Skeletal muscle satellite cell (primary cell): ENCODE results near the gene CHADL. TPM values are rescaled to one million over a fixed set of nuclear protein-coding genes. Genes with fewer than 3 reads are reported as not detected.
A peak's percentile ranks its signal among the peaks of the same experiment; 100 is the strongest.

Experiments used
- H3K27me3 ChIP-seq: 2 replicates; pipeline ENCODE4 v1.7.0; 2013; ENCODE audit warnings: low read length; ENCODE audit not compliant: control insufficient read depth, insufficient read depth
- H3K36me3 ChIP-seq: 2 replicates; pipeline ENCODE4 v1.7.0; 2013; ENCODE audit warnings: mild to moderate bottlenecking, control low read depth, low read length; ENCODE audit not compliant: insufficient read depth
- H3K4me1 ChIP-seq: 2 replicates; pipeline ENCODE4 v1.7.0; 2013; ENCODE audit warnings: low read length; ENCODE audit not compliant: control insufficient read depth, insufficient read depth
- H3K4me2 ChIP-seq: 2 replicates; pipeline ENCODE4 v1.7.0; 2013; ENCODE audit warnings: mild to moderate bottlenecking, low read length
- H3K4me3 ChIP-seq: 2 replicates; pipeline ENCODE4 v1.7.0; 2013; ENCODE audit warnings: low read length
- H3K9ac ChIP-seq: 2 replicates; pipeline ENCODE4 v1.7.0; 2013; ENCODE audit warnings: mild to moderate bottlenecking, low read depth, low read length, moderate library complexity
- H3K9me3 ChIP-seq: replicated peaks from 2 replicates; pipeline ENCODE4 v1.7.0; 2013; ENCODE audit warnings: mild to moderate bottlenecking, control low read depth, low read length
- total RNA-seq: library from RNA; depleted of rRNA; stranded (reverse); fragments of >200 nt; gene quantifications from 2 replicates; pipeline ENCODE4 v1.2.3, GENCODE V29; 2012; rRNA removed

The CHADL gene, protein sequence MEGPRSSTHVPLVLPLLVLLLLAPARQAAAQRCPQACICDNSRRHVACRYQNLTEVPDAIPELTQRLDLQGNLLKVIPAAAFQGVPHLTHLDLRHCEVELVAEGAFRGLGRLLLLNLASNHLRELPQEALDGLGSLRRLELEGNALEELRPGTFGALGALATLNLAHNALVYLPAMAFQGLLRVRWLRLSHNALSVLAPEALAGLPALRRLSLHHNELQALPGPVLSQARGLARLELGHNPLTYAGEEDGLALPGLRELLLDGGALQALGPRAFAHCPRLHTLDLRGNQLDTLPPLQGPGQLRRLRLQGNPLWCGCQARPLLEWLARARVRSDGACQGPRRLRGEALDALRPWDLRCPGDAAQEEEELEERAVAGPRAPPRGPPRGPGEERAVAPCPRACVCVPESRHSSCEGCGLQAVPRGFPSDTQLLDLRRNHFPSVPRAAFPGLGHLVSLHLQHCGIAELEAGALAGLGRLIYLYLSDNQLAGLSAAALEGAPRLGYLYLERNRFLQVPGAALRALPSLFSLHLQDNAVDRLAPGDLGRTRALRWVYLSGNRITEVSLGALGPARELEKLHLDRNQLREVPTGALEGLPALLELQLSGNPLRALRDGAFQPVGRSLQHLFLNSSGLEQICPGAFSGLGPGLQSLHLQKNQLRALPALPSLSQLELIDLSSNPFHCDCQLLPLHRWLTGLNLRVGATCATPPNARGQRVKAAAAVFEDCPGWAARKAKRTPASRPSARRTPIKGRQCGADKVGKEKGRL
- 0.25 and 0.66 TPM in 2 replicates for total RNA-seq

DNA sequence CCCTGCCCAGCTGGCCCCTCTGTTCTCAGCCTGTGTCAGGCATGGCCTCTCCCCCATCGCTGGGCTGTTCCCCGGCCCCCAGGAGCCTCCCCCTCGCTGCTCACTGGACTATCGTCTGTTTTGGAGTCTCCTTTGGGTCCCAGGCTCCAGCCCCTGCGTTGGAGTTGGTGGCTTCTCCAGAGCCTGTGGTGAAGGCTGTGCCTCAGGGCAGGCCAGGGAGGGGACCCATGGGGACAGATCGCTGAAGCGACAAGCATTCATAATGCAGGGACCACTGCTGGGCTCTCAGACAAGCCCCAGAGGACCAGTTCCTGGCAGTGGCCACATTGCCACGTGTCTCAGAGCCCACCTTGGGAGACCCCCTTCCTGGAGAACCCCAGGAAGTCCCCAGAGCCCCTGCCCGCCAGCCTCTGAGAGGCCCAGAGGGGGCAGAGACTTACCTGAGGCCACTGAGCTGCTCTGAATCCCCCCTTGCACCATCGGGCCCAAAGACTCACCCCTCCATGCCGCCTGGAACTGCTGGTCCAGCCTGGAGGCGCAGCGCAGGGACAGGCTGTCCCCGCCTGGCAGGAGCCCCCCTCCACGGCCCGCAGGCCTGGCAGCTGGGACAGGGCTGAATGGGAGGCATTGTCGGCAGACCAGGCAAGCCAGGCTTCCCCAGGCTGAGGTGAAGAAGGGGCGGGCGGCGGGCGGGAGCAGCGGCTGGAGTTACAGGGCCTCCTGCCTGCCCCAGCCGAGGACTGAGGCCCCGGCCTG, at the start of gene CHADL:
Gene CHADL (minus strand): TSS at position 555 of the 756 bp plus-strand sequence. CDS start 50 bp downstream, at position 505.
- H3K36me3 ChIP-seq: peaks cover 16% of the 10 kb centered on the region
- peaks cover 15% of the 10 kb centered on the region for H3K4me1 ChIP-seq
- H3K9me3 ChIP-seq: no peaks in the 10 kb centered on the region
- H3K4me3 ChIP-seq: no peak within 1 kb of the TSS
- no peak within 1 kb of the TSS for H3K4me2 ChIP-seq
- no peaks in the 10 kb centered on the region for H3K27me3 ChIP-seq
- no peak within 1 kb of the TSS for H3K9ac ChIP-seq

DNA sequence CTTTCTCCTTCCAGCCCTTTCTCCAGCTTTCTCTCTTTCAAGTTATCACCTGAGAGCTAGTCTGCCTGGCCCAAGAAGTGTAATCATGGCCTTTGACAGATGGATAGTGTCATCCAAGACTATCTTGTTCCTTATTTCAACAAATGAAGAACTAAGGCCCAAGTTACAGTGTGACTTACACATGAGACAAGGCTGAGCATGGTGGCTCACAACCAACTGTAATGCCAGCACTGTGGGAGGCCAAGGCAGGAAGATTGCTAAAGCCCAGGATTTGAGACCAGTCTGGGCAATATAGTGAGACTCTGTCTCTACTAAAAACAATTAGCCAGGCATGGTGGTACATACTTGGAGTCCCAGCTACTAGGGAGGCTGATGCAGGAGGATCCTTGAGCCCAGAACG, 48.9 kb upstream of the CHADL start:
- Histone ChIP-seq H3K27me3 (no peaks in the 10 kb centered on the region), H3K4me1 (peaks cover 47% of the 10 kb centered on the region), H3K4me3 (no peak overlapping the region), H3K9me3 (no peaks in the 10 kb centered on the region), H3K9ac (peak overlapping the region; percentile 69), H3K4me2 (peak overlapping the region; percentile 31), H3K36me3 (peaks cover 4% of the 10 kb centered on the region)

DNA sequence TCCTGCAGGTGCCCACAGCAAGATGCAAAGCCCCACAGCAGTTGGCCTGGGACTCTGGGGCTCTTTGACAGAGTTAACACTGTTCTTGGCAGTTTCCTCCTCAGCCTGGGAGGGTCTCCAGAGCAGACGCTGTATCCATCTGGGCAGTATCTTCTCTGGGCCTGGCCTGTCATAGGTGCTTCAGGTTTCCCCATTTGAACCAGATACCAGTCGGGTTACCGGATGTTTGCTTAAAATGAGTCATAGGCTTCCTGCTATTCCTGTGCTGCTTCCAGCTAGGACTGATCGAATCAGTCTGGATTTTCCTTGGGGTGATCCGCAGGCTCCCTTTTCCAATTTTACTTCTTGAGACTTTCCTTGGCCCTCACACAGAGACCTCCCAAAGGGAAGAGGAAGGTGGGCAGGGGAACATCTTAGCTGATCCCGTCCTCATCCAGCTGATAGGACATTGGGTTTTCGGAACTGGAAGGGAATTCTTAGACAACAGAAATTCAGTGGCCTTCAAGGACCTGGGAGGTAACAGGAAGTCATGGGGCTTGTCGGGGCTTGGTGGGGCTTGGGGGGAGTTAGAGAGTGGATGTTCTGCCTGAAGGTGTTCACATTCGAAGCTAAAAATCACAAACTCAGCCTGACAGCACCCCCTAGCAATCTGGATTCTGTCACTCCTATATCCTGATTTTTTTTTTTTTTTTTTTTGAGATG, 47.7 kb upstream of the CHADL start:
- H3K4me1 ChIP-seq: peaks cover 51% of the 10 kb centered on the region
- no peaks in the 10 kb centered on the region for H3K9me3 ChIP-seq
- peaks cover 13% of the 10 kb centered on the region for H3K36me3 ChIP-seq
- peak overlapping the region; percentile 57 for H3K4me2 ChIP-seq
- peak overlapping the region; percentile 52 for H3K9ac ChIP-seq
- H3K27me3 ChIP-seq: no peaks in the 10 kb centered on the region
- peak overlapping the region; percentile 12 for H3K4me3 ChIP-seq

DNA sequence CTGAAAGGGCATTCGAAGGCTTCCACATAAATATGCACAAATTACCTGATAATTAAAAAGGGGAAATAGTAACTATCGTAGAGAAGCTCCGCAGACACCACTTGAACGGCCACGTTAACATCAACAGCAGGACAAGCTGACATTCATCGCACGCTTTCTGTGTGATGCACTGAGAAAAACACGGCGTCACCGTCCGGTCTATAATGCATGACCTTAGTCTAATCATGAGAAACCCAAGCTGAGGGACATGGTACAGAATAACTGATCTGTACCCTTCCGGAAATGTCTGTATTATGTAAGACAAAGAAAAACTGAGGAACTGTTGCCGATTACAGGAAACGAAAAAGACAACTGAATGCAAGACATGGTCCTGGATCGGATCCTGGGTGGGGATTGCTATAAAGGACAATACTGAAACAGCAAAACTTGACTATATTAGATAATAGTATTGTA, 45.9 kb upstream of the CHADL start:
- H3K4me2 ChIP-seq: peak overlapping the region; percentile 94
- H3K4me3 ChIP-seq: peak overlapping the region; percentile 73
- H3K4me1 ChIP-seq: peaks cover 51% of the 10 kb centered on the region
- no peaks in the 10 kb centered on the region for H3K9me3 ChIP-seq
- peaks cover 22% of the 10 kb centered on the region for H3K36me3 ChIP-seq
- no peaks in the 10 kb centered on the region for H3K27me3 ChIP-seq
- H3K9ac ChIP-seq: peak overlapping the region; percentile 74

DNA sequence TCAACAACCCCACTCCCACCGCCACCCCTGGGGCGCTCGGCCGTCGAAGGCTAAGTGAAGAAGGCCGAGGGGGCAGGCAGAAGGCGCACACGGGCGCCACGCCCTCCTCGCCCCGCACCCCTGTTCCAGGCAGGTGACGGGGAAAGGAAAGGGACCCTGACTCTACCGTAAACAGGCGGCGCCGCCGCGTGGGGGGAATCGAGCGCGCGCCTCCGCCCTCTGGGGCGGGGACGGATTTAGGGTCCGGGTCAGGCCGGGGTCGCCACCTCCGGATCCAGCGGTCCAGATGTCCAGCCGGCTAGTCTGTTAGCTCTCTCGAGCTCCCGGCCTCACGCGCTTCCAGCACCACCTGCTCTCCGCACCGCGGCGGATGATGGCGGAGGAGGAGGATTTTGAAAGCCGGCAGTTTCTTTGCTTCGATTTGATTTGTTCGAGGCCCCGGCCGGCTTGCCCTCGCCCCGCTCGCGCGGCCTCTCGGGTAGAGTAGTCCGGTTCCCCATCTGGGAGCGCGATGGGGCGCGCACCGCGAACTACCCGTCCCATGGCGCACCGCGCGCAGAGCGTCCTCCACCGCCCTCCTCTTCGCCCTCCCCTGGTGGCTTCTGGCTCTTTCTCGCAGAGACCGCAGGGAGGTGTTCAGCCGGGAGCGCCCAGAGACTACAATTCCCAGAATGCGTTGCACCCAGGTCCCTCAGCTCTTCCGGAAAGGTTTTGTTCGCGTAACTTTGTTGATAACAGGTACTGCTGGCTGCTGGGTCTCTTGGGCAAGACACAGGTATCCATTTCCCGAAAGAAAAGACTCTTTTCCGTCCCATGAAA, 45.3 kb upstream of the CHADL start, which contains the start of gene RANGAP1:
Gene RANGAP1 (minus strand): TSS at position 368 of the 819 bp plus-strand sequence. CDS start 5,143 bp downstream, outside the sequence.
- peak within 1 kb of the TSS; percentile 92 for H3K4me3 ChIP-seq
- H3K9me3 ChIP-seq: no peaks in the 10 kb centered on the region
- peaks cover 29% of the 10 kb centered on the region for H3K36me3 ChIP-seq
- peak within 1 kb of the TSS; percentile 94 for H3K9ac ChIP-seq
- H3K4me2 ChIP-seq: peak within 1 kb of the TSS; percentile 98
- H3K27me3 ChIP-seq: no peaks in the 10 kb centered on the region
- H3K4me1 ChIP-seq: peaks cover 52% of the 10 kb centered on the region

DNA sequence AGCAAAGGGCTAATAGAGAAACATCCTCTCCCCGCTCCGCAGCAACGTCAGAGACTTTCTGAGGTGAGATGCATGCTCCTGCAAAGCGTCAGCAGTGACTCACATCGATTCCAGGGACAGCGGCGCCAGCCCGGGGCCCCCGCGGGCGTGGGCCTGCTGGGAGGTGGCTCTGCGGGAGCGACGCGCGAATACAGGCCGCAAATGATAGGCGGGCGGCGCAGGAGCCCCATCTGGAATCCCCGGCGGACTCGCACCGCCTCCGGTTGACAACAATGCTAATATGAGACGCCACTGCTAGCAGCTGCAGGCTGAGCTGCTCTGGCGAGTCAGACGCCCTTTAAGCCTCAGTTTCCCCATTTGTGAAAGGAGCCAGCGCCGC, 44.7 kb upstream of the CHADL start:
- H3K27me3 ChIP-seq: no peaks in the 10 kb centered on the region
- H3K9me3 ChIP-seq: no peaks in the 10 kb centered on the region
- peak overlapping the region; percentile 94 for H3K9ac ChIP-seq
- H3K4me1 ChIP-seq: peaks cover 48% of the 10 kb centered on the region
- peak overlapping the region; percentile 92 for H3K4me3 ChIP-seq
- H3K4me2 ChIP-seq: peak overlapping the region; percentile 98
- peaks cover 35% of the 10 kb centered on the region for H3K36me3 ChIP-seq

DNA sequence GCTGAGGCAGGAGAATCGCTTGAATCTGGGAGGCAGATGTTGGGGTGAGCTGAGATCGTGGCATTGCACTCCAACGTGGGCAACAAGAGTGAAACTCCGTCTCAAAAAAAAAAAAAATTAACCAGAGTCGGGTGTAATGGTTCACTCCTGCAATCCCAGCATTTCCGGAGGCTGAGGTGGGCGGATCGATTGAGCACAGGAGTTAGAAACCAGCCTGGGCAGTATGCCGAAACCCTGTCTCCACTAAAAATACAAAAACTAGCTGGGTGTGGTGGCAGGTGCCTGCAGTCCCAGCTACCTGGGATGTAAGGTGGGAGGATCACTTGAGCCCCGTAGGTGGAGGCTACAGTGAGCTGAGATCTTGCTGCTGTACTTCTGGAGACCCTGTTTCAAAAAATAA, 43.7 kb upstream of the CHADL start:
- Histone ChIP-seq H3K9me3 (no peaks in the 10 kb centered on the region), H3K27me3 (no peaks in the 10 kb centered on the region), H3K4me1 (peaks cover 39% of the 10 kb centered on the region), H3K4me2 (peak overlapping the region; percentile 98), H3K9ac (peak overlapping the region; percentile 94), H3K36me3 (peaks cover 44% of the 10 kb centered on the region), H3K4me3 (peak overlapping the region; percentile 92)

DNA sequence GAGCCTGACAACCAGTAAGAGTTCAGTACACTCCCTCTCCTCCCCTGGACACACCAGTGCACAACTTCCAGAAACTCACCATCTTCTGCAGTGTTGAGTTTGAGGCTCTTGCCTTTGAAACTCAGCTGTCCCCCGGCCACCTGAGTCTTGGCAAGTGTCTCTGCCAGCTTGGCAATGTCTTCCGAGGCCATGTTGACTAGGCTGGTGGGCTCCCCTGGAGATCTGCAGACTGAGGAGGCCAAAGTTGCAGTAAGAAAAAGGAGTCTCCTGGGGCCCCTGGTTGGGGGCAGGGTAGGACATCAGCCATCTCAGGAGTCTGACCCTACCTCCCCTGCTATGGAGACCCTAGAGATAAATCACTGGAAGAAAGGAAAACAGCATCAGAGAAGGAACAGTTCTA, 40.1 kb upstream of the CHADL start:
- H3K9ac ChIP-seq: no peak overlapping the region
- no peak overlapping the region for H3K4me3 ChIP-seq
- no peak overlapping the region for H3K4me2 ChIP-seq
- no peaks in the 10 kb centered on the region for H3K27me3 ChIP-seq
- peaks cover 74% of the 10 kb centered on the region for H3K36me3 ChIP-seq
- no peaks in the 10 kb centered on the region for H3K9me3 ChIP-seq
- H3K4me1 ChIP-seq: peaks cover 14% of the 10 kb centered on the region

DNA sequence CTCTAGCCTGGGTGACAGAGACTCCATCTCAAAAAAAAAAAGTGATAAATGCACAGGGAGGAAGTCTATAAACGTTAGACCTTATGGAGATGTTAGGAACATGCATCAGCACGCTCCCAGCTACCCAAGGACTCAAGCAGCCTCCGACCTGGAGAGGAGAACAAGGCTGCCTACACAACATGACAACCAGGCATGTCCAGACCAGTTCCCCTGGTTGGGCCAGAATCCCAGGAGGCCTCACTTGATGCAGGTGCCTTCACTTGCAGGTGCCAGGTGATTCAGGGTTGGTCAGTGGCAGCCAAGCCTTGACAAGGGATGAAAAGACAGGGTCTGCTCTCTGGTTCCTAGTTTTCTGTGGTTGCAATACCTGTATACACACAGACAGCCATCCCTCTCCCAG, 39.3 kb upstream of the CHADL start:
- Histone ChIP-seq H3K4me1 (peaks cover 13% of the 10 kb centered on the region), H3K9ac (no peak overlapping the region), H3K4me2 (no peak overlapping the region), H3K9me3 (no peaks in the 10 kb centered on the region), H3K36me3 (peaks cover 78% of the 10 kb centered on the region), H3K27me3 (no peaks in the 10 kb centered on the region), H3K4me3 (no peak overlapping the region)

DNA sequence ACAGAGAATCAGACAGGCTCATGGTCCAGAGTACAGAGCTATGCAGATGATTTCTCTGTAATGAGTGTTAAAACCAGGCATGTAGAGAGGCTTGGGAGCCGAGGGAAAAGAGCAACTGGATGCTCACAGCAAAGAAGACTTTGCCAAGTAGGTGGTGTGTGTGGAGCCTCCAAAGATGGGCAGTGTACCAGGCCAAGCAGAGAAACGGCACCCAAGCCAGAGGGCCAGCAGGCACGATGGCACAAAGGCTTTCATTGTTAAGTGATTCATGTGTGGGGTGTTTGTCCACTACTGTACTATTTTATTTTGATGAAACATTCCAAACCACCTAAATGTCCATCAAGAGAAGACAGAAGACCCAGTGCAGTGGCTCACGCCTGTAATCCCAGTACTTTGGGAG, 34.1 kb upstream of the CHADL start:
- Histone ChIP-seq H3K4me1 (no peaks in the 10 kb centered on the region), H3K27me3 (no peaks in the 10 kb centered on the region), H3K4me3 (no peak overlapping the region), H3K4me2 (no peak overlapping the region), H3K9ac (no peak overlapping the region), H3K9me3 (no peaks in the 10 kb centered on the region), H3K36me3 (peaks cover 73% of the 10 kb centered on the region)
